GM18909 (cell line): ENCODE measurements around the gene THTPA.

Source experiments
- ATAC-seq: cut with Tn5 transposase; IDR thresholded peaks from one replicate; pipeline ENCODE4 v1.9.1; 2021; ENCODE audit warnings: mild to moderate bottlenecking; ENCODE audit not compliant: unreplicated experiment, poor library complexity

THTPA gene, protein sequence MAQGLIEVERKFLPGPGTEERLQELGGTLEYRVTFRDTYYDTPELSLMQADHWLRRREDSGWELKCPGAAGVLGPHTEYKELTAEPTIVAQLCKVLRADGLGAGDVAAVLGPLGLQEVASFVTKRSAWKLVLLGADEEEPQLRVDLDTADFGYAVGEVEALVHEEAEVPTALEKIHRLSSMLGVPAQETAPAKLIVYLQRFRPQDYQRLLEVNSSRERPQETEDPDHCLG

DNA sequence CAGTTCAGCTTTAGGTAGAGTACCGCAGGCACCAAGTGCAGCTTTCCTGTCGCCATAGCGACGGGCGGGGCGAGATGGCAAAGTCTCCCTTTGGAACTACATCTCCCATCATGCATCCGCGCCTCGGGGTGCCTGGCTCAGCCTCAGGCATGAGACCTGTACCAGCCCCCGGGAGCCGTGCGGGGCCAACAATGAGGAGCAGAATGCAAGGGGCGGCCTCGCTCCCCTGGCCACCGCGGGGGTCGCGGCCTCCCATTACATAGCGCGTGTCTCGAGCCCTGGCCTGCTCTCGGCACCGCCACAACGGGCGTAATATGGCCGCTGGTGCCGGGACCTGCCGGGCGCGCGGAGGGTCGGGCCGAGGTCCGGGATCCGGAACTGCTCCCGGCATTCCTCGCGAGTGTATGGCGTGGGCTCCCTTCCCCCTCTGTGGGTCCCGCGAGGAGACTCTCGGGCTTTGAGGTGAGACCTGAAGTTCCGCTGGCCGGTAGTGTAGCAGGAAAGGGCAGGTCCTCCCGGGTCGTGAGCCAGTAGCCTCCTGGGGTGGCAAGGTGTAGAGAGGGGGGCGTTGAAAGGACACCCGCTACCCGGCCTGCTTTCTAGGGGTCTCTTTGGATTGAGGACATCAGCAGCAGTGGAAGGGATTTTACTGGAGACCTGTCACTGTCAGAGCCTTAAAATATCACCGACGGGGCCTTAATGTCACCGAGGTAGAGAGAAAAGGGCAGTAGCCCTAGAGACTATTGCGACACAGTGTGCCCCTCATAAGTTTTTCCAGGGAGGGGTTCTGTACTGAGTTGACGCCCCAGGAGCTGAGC, at the start of gene THTPA:
THTPA (plus strand) TSS at position 390 of the 818 bp plus-strand sequence. CDS start 487 bp downstream, outside the sequence.
- ATAC-seq, result peak; percentile 87

DNA sequence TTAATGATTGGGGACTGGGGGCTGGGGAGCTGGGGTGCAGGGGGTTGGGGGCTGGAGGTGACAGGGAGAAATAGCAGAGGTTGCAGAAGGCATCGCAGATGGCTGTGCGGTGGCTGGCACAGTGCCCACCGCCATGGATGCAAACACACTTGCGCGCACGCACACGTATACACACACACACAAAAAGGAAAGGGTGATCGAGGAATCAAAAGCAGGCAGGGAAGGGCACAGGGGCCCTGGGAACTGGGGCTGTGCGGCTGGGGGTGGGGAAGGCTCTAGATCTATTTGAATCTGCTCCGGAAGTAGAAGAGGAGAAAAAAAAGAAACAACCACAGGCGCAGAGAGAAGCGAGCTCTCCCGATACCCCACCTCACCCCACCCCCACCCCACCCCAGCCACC, 43.9 kb upstream of the THTPA start:
- no peak for ATAC-seq

DNA sequence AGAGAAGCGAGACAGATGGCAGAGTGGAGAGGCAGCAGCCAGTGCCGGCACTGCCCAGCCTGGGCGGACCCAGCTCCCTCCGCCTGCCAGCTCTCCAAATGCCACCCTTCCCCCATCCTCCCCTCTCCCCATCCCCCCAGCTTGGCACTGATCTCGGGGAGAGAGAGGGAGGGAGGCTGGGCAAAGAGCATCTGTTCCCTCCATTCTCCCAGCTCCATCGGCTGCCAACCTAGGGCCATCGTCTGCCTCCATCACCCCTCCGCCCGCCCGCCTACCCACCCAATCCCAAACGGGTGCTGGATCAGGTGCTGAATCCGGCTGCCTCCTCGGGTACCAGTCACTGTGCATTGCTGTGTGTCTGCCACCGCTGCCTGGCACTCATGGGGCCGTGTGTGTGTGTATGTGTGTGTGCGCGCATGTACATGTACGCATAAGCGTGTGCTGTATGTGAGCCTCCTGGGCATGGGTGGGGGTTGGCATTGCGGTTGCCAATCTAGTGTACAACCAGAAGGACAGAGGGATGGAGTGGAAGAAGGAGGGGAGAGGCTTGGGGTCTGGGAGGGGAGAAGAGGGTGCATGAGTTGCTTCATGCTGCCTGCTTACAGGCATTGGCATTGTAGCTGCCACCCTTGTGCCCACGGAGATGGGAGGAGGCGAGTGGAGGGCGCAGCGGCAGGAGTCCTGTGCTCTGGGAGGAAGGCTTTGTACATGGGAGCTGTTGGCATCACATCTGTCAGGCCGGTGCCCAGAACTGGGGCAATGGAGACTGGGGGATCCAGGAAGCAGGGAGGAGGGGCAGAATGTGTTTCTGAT, 42.9 kb upstream of the THTPA start:
- ATAC-seq, result no peak

DNA sequence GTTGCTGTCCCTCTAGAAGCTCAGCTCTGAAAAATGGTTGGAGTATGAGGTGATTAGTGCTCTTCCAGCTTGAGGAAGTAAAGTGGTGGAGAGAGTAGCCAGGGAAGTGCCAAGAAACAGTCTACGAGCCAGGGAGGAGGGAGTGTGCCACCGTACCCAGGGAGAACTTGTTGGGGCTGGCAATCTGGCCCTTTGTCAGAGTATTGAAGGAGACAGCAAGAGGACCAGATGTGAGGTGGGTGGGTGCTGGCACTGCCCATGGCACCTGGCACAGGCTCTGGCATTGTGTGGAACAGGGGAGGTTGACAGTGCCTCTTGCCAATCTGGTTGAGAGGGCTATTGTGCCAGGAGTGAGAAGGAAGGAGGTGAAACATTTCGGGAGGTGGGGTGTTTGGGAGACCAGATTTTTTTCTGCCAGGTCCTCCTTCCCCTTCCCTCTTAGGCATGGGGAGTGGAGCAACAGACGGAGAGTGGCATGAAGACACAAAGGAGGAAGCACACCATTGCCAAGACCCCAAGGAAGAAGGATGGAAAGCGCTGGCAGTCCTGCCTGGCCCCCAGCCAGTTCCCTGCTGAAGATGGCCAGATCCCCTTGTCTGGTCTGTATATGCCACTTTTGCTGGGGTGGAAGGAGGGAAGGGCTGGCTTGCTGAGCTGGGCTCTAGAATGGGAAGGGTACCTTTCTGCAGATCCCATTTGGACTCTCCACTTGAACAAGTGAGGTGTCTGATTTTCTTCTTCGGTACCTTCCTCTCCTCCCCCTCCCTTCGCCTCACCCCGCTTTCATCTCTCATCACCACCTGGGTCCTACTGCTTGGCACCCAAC, 42.0 kb upstream of the THTPA start:
- ATAC-seq, result no peak

DNA sequence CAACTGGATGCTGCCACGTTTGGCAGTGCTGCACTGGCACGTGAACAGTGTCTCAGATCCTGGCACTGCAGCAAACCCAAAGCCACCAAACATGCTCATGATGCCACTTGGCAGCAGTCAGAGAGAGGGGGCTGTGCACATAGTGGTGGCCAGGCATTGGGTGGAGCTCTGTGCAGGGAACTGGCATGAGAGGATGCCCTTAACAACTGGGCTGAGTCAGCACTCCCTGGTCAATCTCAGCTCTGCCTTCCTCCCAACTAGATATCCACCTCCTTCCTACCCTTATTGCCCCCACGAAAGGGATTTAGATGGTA, 41.5 kb upstream of the THTPA start:
- ATAC-seq, result no peak

DNA sequence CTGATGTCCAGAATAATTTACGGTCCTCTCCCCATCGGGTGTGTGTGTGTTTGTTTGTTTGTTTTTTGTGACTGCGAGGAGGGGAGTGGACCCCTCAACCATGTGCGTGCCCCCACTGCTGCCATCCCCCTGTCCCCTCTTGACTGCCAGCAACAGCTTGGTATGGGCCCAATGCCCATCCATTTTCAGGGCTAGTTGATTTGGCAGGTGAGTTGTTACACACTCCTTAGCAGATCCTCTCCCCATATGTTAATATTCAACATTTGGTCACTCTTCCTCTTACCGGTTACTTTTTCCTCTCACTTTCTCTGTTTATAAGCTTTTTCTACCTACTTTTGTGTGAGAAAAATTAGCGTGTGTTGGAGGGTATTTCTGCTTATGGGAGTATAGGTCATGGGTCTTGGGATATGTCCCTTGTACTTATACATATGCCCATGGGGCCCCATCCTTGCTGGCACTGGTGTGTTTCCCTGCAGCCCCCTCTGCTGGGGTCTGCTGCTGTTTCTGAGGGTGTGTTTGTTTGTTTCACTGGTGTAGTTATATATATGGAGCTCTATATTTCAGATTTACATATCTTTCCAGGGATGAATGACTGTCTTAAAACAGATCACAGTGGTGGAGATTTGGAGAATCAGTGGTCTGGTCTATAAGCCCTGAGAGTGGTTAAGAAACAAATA, 38.3 kb upstream of the THTPA start:
- no peak for ATAC-seq

DNA sequence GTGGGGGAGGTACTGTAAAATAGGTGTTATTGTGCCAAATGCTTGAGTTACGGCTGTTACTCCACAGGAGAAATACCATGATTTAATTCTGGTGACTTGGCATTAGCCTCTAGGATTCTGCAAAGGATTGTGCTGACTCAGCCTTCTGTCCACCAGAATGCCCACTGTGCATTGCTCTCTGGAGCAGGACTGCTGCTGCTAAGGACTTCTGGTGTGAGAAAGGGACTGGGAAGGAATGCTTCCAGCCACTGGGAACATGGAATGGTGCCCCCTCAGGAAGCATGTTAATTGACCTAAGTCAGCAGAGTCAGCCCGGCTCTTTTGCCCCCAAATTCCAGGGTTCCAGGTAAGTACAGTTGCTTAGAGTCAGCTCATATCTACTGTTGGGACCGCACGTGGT, 37.4 kb upstream of the THTPA start:
- no peak for ATAC-seq

DNA sequence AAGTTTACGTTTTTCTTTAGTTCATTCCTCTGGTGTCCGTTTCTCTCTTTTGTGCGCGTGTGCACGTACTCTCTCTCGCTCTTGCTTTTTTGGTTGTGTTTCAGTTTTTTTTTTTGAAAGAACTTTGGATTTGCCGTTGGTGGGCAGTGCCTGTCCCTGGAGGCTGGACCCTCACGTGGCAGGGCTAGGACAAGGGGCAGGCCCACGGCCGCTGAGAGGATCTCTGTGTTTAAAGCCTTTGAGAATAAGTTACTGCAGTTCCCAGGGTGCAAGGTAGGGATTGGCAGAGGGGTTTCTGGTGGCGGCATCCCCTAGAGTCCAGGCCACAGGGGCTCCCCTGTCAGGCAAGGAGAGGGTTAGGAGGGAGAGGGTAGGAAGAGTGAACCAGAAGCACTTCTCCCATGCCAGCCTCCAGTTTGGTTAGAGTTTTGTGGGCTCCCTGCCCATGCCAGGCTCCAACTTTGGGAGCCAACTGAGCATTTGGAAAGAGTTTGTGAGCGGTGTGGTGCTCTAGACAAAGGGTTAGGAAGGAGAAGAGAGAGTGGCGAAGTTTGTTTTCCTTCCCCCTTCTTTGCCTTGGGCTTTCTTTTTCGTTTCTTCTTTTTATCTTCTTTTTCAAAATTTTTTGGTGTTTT, 35.1 kb upstream of the THTPA start:
- ATAC-seq, result no peak

DNA sequence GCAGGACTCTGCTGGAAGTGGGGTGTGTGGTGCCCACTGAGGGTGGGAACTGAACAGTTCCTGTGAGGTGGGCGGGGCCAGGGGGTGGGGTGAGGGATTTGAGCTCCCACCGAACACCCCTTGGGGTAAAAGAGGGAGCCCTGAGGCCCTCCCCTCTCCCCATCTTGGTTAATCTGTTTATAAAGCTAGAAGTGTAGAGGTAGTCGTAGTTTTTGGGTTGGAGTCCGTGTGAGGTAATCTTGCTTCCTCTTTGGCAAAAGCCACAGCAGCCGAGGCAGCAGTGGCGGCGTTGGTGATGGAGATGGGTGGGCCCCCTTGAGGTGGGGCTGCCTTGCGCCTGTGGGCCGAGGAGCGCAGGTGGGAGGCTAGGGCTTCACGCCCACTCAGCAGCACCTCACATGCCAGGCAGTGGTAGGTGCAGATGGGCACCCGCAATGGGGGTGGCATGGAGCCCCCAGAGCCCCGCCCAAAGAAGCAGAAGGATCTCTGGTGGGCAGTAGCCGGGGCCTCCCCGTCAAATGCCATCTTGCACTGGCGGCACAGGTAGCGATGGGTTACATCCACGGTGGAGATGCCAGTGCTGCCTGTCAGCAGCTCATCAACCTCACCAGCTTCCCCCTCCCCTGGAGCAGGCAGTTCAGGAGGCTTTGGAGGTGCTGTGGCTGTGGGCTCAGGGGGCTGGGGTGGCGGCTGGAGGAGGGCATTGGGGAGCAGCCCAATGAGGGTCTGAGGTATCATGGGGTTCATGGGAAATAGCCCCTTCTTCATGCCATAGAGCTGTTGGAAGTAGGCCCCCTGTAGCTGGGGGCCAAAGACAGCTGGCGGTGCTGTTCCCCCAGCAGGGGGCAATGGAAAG, 34.1 kb upstream of the THTPA start:
- ATAC-seq, result no peak

DNA sequence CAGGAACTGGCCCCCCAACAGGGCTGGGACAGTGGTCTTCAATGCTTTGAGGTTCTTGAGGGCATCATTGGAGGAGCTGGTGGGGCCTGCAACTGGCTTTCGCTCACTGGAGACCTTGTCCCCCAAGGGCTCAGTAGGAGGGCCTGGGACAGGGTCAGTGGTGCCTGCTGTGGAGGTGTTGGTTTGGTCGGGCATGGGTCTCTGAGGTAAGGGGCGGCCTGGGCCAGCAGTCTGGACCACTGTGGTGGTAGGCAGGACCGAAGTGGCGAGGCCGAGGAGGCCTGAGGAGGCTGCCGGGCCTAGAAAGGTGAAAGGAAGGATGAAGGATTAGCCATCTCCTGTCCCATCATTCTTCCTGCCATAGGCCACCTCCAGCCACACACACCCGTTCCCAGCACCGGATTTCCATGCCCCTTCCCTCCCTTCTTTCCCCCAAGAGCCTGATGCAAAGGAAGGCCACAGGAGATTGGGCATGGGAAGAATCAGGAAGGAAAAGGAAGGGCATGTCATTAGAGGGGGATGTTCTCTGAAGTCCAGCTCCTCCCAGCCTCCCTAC, 33.4 kb upstream of the THTPA start:
- ATAC-seq, result no peak

DNA sequence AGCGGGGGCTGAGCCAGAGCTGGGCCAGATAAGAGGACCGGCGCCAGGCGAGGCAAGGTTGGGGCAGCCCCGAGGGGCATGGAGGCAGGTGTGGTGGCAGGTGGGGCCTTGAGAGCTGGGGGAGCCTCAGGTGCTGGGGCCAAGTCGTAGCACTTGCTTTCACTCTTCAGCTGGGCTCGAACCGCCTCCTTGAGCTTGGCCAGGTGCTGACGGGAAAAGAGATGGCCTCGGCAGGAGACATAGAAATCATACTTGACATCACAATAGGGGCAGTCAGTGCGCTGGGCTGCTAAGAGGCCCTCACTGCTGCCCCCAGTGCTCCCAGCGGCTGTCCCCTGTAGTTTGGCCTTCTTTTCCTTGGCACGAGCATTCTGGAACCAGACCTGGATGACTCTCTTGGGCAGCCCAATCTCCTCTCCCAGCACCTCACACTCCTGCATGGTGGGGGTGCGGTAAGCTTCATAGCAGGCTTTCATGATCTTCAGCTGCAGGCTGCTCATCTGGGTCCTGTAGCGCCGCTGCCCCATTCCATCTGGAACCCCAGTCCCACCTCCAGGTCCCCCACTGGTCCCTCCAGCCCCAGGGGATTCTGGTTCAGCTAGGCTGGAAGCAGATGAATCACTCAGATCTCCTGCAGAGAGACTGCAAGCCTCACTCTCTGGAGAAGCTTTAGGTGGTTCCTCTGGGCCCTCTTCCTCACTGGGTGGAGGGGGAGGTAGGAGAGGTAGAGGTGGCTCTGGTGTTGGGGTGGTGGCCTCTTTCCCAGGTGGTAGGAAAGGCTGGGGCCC, 32.6 kb upstream of the THTPA start:
- no peak for ATAC-seq

DNA sequence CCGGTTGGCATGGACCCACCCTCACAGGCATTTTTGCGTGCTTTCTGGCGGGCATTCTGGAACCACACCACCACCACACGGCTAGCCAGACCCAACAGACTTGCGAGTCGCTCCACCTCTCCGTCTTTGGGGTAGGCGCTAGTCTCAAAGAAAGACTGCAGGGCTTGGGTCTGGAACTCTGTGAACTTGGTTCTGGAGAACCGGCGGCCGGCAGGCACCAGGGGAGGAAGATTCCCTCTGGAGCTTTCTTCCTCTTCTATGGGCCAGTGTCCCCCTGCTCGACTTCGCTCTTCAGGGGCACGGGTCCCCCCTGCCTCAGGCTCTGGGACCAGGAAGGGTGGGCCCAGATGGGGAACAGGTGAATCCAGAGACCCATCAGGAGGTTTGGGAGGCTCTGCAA, 31.1 kb upstream of the THTPA start:
- no peak for ATAC-seq

DNA sequence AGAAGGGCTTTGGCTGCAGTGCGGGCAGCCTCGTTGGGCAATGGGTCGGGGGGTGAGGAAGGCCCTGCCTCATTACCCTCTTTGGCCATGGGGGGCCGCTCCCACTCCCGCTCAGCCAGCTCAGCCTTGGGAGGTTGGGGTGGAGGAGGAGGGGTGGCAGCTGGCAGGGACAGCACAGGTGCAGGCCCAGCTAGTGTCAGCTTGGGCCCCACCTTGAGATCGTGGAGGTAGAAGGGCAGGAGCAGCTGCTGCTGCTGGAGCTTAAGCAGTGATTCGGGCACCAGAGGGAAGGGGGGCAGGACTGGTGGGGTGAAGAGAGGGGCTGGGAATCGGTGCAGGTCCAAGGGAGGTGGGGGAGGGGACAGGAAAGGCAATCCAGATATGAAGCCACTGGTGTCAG, 30.5 kb upstream of the THTPA start:
- no peak for ATAC-seq

DNA sequence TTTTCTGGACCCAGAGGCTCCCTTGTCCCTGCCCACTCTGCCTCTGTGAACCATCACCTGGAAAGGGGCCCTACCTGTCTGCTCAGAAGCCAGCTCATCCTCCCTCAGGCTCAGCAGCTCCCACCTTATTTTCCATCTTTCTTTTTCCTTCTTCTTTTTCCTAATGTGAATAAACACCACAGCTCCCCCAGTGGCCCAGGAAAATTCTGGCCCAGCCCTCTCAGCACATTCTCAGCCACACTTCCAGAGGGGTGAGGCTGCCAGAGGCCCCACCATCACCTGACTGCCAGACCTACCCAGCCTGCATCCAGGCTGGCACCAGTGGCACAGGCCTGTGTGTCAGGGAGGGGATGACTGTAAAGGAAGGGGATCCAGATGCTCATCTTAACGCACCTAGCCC, 27.5 kb upstream of the THTPA start:
- ATAC-seq, result no peak

DNA sequence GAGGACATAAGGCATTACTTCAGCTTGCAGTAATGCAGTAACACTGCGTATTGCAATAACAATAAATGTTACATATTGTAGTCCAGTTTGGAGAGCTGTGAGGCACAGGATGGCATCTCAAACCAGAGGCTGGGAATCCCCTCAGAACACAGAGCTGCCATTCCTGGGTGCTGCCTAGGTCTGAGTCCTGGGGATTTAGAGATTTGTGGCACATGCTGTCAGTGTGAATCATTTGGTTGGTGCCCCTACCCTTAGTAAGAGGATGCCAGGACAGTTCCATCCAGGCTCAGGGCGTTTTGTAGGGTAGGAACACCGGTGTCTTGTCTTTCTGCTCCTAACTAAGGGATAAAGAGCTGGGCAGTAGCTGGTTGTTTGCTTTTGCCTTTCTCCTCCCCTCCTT, 27.1 kb upstream of the THTPA start:
- no peak for ATAC-seq

DNA sequence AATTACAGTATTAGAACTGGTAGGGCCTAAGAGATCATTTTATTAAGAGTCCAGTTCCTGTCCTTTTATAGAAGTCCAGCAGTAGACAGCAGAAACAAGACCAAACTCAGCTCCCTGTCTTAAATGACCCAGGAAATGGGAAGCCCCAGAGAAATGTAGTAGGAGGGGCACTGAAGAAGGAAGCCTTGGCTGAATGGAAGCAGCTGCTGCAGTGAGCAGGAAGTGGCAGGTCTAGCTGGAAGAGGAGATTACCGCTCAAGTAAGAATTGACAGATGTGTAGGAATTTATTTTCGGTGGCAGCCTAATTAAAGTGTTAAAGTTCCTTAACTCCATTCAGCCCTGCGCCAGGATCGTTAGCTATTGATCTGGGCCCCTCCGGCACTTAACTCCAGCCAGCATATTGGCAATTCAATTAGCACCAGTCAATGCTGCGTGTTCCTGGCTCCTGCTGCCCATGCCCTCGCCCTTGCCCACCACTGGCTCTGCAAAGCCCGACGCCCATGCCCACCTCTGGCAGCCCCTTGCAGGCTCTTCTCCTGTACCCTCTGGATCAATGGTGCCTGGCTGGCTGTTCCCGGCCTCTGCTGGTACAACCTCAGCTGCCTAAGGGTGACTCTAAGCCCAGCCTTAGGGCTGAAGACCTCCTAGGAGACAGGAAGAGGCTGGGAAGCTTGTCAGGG, 25.6 kb upstream of the THTPA start:
- ATAC-seq, result no peak

DNA sequence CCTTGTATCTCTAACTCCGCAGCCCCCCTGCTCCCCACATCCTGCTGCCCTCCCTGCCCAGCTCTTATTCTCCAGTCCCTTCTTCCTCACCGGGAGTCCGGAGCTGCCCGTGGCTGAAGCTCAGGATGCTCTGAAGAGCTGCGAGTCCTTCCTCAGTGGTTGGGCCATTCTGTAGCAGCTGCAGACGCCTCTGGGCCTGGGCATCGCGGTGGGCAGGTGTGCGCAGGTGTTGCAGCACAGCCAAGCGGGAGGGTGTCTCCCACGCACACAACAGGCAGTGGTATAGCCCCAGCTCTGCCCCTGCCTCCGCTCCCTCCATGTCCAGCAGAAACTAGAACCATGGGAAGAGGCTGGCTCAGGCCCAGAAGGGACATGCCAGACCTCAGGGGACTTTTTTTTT, 24.7 kb upstream of the THTPA start:
- ATAC-seq, result no peak
